Thyroid gland (tissue), 4 donors: ENCODE results near the gene FEN1. TPM values are rescaled to one million over a fixed set of nuclear protein-coding genes. Genes with fewer than 3 reads are reported as not detected.

Source experiments
- DNase-seq, 2 donors: peaks; one replicate each; pipeline ENCODE4 v3.0.0-alpha.2; 2019
- H3K27ac ChIP-seq, 3 donors: fragments of 200-600 bp; sonication (generic); 1 replicate in 2 of 3; 2 replicates in 1 of 3; pipeline ENCODE4 v1.5.1; 2016 to 2019; ENCODE audit warnings: mild to moderate bottlenecking in 1 of 3, moderate library complexity in 1 of 3
- H3K27me3 ChIP-seq: fragments of 200-600 bp; sonication (generic); one replicate; pipeline ENCODE4 v1.5.1; 2019
- H3K36me3 ChIP-seq, 2 donors: fragments of 200-600 bp; sonication (generic); one replicate each; pipeline ENCODE4 v1.5.1; 2016 to 2019
- H3K4me1 ChIP-seq, 2 donors: fragments of 200-600 bp; sonication (generic); one replicate each; pipeline ENCODE4 v1.5.1; 2017 to 2019
- H3K4me3 ChIP-seq, 3 donors: fragments of 200-600 bp; sonication (generic); replicated peaks in 1 of 3; 1 replicate in 2 of 3; 2 replicates in 1 of 3; pipeline ENCODE4 v1.5.1; 2016; ENCODE audit warnings: mild to moderate bottlenecking in 1 of 3
- H3K9me3 ChIP-seq: fragments of 200-600 bp; sonication (generic); one replicate; pipeline ENCODE4 v1.5.1; 2017
- POLR2A ChIP-seq, 2 donors: fragments of 450-650 bp; IDR thresholded peaks; one replicate each; pipeline ENCODE4 v1.6.1; 2017; ENCODE audit warnings: antibody characterized with exemption in 2 of 2, mild to moderate bottlenecking in 2 of 2, moderate library complexity in 1 of 2
- WGBS, 2 donors: methylation state at CpG; one replicate each; pipeline ENCODE4 v1.1.5; 2017; 5-methylcytosine and 5-hydroxymethylcytosine counted together
- intact Hi-C: fragments of 100-400 bp; cut with DNase I; formaldehyde crosslinking; loops from one replicate; pipeline ENCODE4 v1.15.1; 2023
- total RNA-seq, 4 donors: library from RNA; depleted of rRNA; stranded (reverse); fragments of >200 nt; gene quantifications; one replicate each; pipeline ENCODE4 v1.2.3, GENCODE V29; 2016
- TF ChIP-seq, protein P1 (sequence below), 6 experiments: fragments of 200-600 bp in 3 of 6; fragments of 450-650 bp in 3 of 6; sonication (generic) in 3 of 6; IDR thresholded peaks; one replicate each; pipeline ENCODE4 v1.5.1; 2016 to 2019; ENCODE audit warnings: antibody characterized with exemption in 6 of 6, mild to moderate bottlenecking in 2 of 6, inconsistent platforms in 1 of 6, moderate library complexity in 1 of 6

FEN1 gene
- total RNA-seq, 4 donors from 2014 or later: 4.1 to 6.3 (median 5.2) TPM

- WGBS, 2 donors: 76 to 82% methylated on average over 3 to 9 of the region's 9 CpGs
- Histone ChIP-seq H3K36me3 (no peaks in the 10 kb centered on the region), H3K9me3 (no peaks in the 10 kb centered on the region), H3K4me3 (no peak overlapping the region), H3K4me1 (peaks cover 5 to 8% of the 10 kb centered on the region in 2 donors), H3K27ac (no peak overlapping the region), H3K27me3 (no peaks in the 10 kb centered on the region)
- no peak for TF ChIP-seq POLR2A (IDR thresholded peaks at IDR 0.05)
- TF ChIP-seq, protein P1, sequence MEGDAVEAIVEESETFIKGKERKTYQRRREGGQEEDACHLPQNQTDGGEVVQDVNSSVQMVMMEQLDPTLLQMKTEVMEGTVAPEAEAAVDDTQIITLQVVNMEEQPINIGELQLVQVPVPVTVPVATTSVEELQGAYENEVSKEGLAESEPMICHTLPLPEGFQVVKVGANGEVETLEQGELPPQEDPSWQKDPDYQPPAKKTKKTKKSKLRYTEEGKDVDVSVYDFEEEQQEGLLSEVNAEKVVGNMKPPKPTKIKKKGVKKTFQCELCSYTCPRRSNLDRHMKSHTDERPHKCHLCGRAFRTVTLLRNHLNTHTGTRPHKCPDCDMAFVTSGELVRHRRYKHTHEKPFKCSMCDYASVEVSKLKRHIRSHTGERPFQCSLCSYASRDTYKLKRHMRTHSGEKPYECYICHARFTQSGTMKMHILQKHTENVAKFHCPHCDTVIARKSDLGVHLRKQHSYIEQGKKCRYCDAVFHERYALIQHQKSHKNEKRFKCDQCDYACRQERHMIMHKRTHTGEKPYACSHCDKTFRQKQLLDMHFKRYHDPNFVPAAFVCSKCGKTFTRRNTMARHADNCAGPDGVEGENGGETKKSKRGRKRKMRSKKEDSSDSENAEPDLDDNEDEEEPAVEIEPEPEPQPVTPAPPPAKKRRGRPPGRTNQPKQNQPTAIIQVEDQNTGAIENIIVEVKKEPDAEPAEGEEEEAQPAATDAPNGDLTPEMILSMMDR (IDR thresholded peaks at IDR 0.05): no peak
- intact Hi-C loops: no loop called here
- no peak for DNase-seq
Measured at GRCh38 chr11:61756452-61757212, 36.1 kb upstream of the FEN1 start.

- TF ChIP-seq, protein P1 (IDR thresholded peaks at IDR 0.05): no peak
- no peak for TF ChIP-seq POLR2A (IDR thresholded peaks at IDR 0.05)
- no peak for DNase-seq
- H3K4me3 ChIP-seq: no peak overlapping the region
- H3K27ac ChIP-seq: no peak overlapping the region
- intact Hi-C loops: no loop called here
- H3K9me3 ChIP-seq: no peaks in the 10 kb centered on the region
- WGBS, 2 donors: 86 to 89% methylated on average over 6 to 11 of the region's 15 CpGs
- no peaks in the 10 kb centered on the region for H3K36me3 ChIP-seq
- H3K27me3 ChIP-seq: no peaks in the 10 kb centered on the region
- H3K4me1 ChIP-seq: peaks cover 0 to 3% of the 10 kb centered on the region in 2 donors
Measured at GRCh38 chr11:61757213-61757862, 35.4 kb upstream of the FEN1 start.

GRCh38 chr11:61760946-61761345, 31.8 kb upstream of the FEN1 start:
- DNase-seq: no peak
- TF ChIP-seq, protein P1 (IDR thresholded peaks at IDR 0.05): no peak
- TF ChIP-seq POLR2A (IDR thresholded peaks at IDR 0.05): no peak
- Histone ChIP-seq H3K4me3 (no peak overlapping the region), H3K9me3 (no peaks in the 10 kb centered on the region), H3K4me1 (no peaks in the 10 kb centered on the region), H3K27me3 (no peaks in the 10 kb centered on the region), H3K36me3 (no peaks in the 10 kb centered on the region), H3K27ac (no peak overlapping the region)
- 56 to 76% methylated on average over 7 to 13 of the region's 13 CpGs for WGBS, 2 donors
- intact Hi-C loops: no loop called here

DNA sequence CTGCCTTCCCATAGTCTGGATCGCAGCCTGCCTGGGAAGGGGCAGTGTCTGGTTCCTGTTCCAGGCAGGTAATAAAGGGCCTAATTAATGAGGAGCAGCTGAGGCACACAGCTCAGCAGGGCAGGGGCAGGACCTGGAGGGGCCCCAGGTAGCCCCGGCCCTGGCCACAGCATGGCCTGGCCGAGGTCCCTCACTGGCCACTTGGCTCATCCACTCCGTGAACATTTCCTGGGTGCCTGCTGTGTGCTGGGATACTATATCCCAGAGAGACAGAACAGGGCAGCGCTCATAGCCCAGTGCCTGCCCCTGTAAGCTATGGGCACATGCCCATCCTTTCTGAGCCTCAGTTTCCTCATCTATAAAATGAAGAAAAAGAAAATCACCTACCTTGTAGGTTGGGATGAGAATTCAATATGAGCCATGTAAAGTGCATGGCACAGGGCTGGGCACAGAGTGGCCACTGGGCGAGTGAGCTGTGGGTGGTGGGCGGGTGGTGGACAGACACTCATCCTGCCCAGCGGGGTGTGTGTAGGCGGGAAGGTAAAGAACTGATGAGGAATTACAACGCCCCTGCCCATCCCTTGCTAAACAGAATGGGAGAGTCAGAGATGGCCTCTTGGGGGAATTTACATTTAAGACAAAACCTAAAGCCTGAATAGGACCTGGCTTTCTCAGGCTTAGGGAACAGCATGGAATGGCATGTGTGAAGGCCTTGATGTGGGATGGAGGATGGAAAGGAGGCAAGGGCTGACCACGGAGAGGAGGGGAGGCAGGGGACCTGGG, 31.1 kb upstream of the FEN1 start:
- no peak for TF ChIP-seq POLR2A (IDR thresholded peaks at IDR 0.05)
- TF ChIP-seq, protein P1 (IDR thresholded peaks at IDR 0.05): no peak
- intact Hi-C loops: no loop called here

More for the DNA sequence above, 31.1 kb upstream of the FEN1 start:
- Histone ChIP-seq H3K36me3 (no peaks in the 10 kb centered on the region), H3K27ac (no peak overlapping the region), H3K27me3 (no peaks in the 10 kb centered on the region), H3K4me1 (no peaks in the 10 kb centered on the region), H3K4me3 (no peak overlapping the region), H3K9me3 (no peaks in the 10 kb centered on the region)
- whole genome bisulfite sequencing, 2 donors: 79 to 84% methylated on average over 11 of the region's 11 CpGs
- DNase-seq: no peak
